HepG2 (cell line): Measurements from ENCODE around the gene SRCIN1. TPM values are rescaled to one million over a fixed set of nuclear protein-coding genes. Genes with fewer than 3 reads are reported as not detected.

Experiments
- ARNT2 ChIP-seq: sonication (generic); formaldehyde crosslinking; IDR thresholded peaks from 2 replicates; pipeline ENCODE4 v1.8.0; 2022; ENCODE audit warnings: mild to moderate bottlenecking, low read depth, missing genetic modification reagents, moderate library complexity
- ATRX ChIP-seq: sonication (generic); formaldehyde crosslinking; IDR thresholded peaks from 2 replicates; pipeline ENCODE4 v1.4.0; 2020; ENCODE audit warnings: missing genetic modification reagents, borderline replicate concordance
- CEBPG ChIP-seq: IDR thresholded peaks from 2 replicates; pipeline ENCODE4 v1.6.1; 2016
- EEA1 ChIP-seq: sonication (generic); formaldehyde crosslinking; IDR thresholded peaks from 2 replicates; pipeline ENCODE4 v1.5.1; 2020; ENCODE audit warnings: mild to moderate bottlenecking, missing genetic modification reagents, borderline replicate concordance
- GTF3A ChIP-seq: sonication (generic); formaldehyde crosslinking; conservative IDR thresholded peaks from 2 replicates; pipeline ENCODE4 v1.4.0; 2020; ENCODE audit warnings: mild to moderate bottlenecking, missing genetic modification reagents
- NR0B2 ChIP-seq: sonication (generic); formaldehyde crosslinking; IDR thresholded peaks from 2 replicates; pipeline ENCODE4 v1.4.0; 2020; ENCODE audit warnings: mild to moderate bottlenecking, missing genetic modification reagents
- PITX1 ChIP-seq: sonication (generic); formaldehyde crosslinking; IDR thresholded peaks from 2 replicates; pipeline ENCODE4 v1.5.1; 2020; ENCODE audit warnings: mild to moderate bottlenecking, missing genetic modification reagents
- RARA ChIP-seq: IDR thresholded peaks from 2 replicates; pipeline ENCODE4 v1.6.1; 2016; ENCODE audit warnings: missing genetic modification reagents, missing compliant biosample characterization
- REST ChIP-seq, 2 experiments: IDR thresholded peaks; 2 replicates each; pipeline ENCODE4 v1.6.1; 2011 to 2012; ENCODE audit warnings: low read length in 2 of 2, borderline replicate concordance in 1 of 2, low read depth in 1 of 2, mild to moderate bottlenecking in 1 of 2, moderate library complexity in 1 of 2
- TMF1 ChIP-seq: sonication (generic); formaldehyde crosslinking; IDR thresholded peaks from 2 replicates; pipeline ENCODE4 v1.8.1; 2022; ENCODE audit warnings: low read depth, missing genetic modification reagents
- TRIM22 ChIP-seq: fragments of 450-650 bp; IDR thresholded peaks from 2 replicates; pipeline ENCODE4 v1.6.1; 2017
- ZFP36L2 ChIP-seq: sonication (generic); formaldehyde crosslinking; IDR thresholded peaks from 2 replicates; pipeline ENCODE4 v1.4.0; 2020; ENCODE audit warnings: missing genetic modification reagents
- ZNF253 ChIP-seq: sonication (generic); formaldehyde crosslinking; IDR thresholded peaks from 2 replicates; pipeline ENCODE4 v1.8.0; 2022; ENCODE audit warnings: mild to moderate bottlenecking, missing genetic modification reagents, borderline replicate concordance
- ZNF513 ChIP-seq: sonication (generic); formaldehyde crosslinking; conservative IDR thresholded peaks from 2 replicates; pipeline ENCODE4 v1.5.0; 2020; ENCODE audit warnings: missing genetic modification reagents
- ZNF597 ChIP-seq: sonication (generic); formaldehyde crosslinking; IDR thresholded peaks from 2 replicates; pipeline ENCODE4 v1.5.0; 2020; ENCODE audit warnings: missing genetic modification reagents
- ZNF639 ChIP-seq: conservative IDR thresholded peaks from 2 replicates; pipeline ENCODE4 v1.6.1; 2018; ENCODE audit warnings: missing genetic modification reagents
- ZNF644 ChIP-seq: IDR thresholded peaks from 2 replicates; pipeline ENCODE4 v1.6.1; 2016; ENCODE audit warnings: low read depth
- ZNF704 ChIP-seq: sonication (generic); formaldehyde crosslinking; IDR thresholded peaks from 2 replicates; pipeline ENCODE4 v1.8.1; 2023; ENCODE audit warnings: mild to moderate bottlenecking, inconsistent platforms, moderate library complexity, missing genetic modification reagents, borderline replicate concordance
- polyA plus RNA-seq, 8 experiments: library from polyadenylated mRNA; depleted of rRNA in 3 of 8; stranded (reverse) in 7 of 8; unstranded in 1 of 8; fragments of >200 nt; fragmentation: Illumina TruSeq in 4 of 8; extraction: Trizol in 4 of 8; gene quantifications; 2 replicates each; pipeline versions ENCODE4 v1.2.1 to v1.2.3, GENCODE V29; 2011 to 2016; ENCODE audit warnings: low read depth in 4 of 8, missing spikeins in 1 of 8, mixed read lengths in 1 of 8; ENCODE audit not compliant: insufficient read depth in 1 of 8
- total RNA-seq, 5 experiments: library from RNA; depleted of rRNA; stranded (reverse); fragments of >200 nt; fragmentation: Illumina TruSeq; extraction: Trizol; gene quantifications; 2 replicates each; pipeline ENCODE4 v1.2.3, GENCODE V29; 2016; ENCODE audit warnings: low read depth in 1 of 5

Gene SRCIN1
- total and polyA plus RNA-seq, 2 of the 13 experiments (the other 11 are each of a cell fraction or from before 2014, with no cell fraction given): 1.2 to 9.6 TPM

- peak; percentile 57; the same call in 1 of the 2 replicates for TF ChIP-seq NR0B2
- no peak for TF ChIP-seq ZNF597 (CRISPR knock-in tag)
- no peak for TF ChIP-seq TRIM22
- TF ChIP-seq EEA1 (CRISPR knock-in tag): no peak; the same call in 1 of the 2 replicates
- peak; percentile 87 for TF ChIP-seq ZNF639
- peak; percentile 97 for TF ChIP-seq ZNF644
- no peak for TF ChIP-seq ZNF704 (CRISPR knock-in tag)
- no peak for TF ChIP-seq ZNF253 (CRISPR knock-in tag)
- peak; percentile 97 for TF ChIP-seq RARA
- peak in 1 of 2 experiments; percentile 68; a peak in 1 of 4 replicates for TF ChIP-seq REST (IDR thresholded peaks at IDR 0.05; ENCODE audit: borderline replicate concordance in 1 of 2, low read depth in 1 of 2, low read length in 2 of 2)
- no peak for TF ChIP-seq ZNF513 (CRISPR knock-in tag)
- TF ChIP-seq ATRX (CRISPR knock-in tag): no peak
- no peak; the same call in 1 of the 2 replicates for TF ChIP-seq ZFP36L2
- TF ChIP-seq PITX1 (CRISPR knock-in tag): peak; percentile 95
- no peak for TF ChIP-seq GTF3A (CRISPR knock-in tag)
- no peak for TF ChIP-seq TMF1
- TF ChIP-seq CEBPG: peak; percentile 89
- 0 out of 2 replicates have a peak, but pooled peaks have one; percentile 15 for TF ChIP-seq ARNT2 (CRISPR knock-in tag)
Observed at GRCh38 chr17:38620551-38621277, 15.0 kb upstream of the SRCIN1 start (continued).
